ENCODE results near the gene CD99.

DNA sequence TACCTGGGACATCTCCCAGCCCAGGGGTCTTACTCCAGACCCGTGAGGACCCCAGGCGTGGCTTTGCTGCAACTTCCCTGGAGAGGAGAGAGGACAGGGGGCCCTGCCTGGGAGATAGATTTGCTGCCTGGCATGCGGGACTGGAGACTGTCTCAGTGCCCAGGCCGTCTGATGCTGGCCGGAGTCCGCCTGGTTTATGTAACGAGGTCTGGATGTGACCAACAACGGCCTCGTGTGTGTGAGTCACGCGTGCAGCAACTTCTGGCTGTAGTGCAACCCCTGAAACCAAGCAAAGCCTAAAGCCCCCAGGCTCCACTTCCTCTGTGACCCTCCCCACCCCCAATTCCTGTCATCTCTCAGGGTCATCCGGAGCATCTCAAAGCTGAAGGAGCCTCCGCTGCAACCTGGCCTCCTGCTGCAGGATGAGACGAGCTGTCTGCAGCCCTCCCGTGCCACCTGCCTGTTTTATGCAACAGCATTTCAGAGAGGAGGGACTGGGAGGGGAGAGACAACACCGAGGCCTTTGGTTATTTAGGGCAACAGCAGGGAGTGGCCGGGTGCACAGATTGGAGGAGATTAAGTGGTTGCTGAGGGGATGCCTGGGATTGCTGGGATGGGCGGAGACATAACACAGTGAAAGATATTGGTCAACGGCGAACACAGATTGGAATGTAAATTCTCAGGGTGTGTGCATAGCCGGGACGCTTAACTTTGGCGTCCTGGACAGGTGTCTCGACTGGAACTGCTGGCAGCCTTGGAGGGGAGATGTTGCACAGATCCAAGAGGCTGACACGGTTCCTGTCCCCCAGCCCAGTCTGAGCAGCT is 76.7 kb downstream of the CD99 start:
- no peak for TF ChIP-seq EZH2 (optimal IDR thresholded peaks at IDR 0.05; ENCODE audit: low read depth, low read length)
- TF ChIP-seq, protein P1, sequence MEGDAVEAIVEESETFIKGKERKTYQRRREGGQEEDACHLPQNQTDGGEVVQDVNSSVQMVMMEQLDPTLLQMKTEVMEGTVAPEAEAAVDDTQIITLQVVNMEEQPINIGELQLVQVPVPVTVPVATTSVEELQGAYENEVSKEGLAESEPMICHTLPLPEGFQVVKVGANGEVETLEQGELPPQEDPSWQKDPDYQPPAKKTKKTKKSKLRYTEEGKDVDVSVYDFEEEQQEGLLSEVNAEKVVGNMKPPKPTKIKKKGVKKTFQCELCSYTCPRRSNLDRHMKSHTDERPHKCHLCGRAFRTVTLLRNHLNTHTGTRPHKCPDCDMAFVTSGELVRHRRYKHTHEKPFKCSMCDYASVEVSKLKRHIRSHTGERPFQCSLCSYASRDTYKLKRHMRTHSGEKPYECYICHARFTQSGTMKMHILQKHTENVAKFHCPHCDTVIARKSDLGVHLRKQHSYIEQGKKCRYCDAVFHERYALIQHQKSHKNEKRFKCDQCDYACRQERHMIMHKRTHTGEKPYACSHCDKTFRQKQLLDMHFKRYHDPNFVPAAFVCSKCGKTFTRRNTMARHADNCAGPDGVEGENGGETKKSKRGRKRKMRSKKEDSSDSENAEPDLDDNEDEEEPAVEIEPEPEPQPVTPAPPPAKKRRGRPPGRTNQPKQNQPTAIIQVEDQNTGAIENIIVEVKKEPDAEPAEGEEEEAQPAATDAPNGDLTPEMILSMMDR (IDR thresholded peaks at IDR 0.05; ENCODE audit: low read length): no peak
- TF ChIP-seq EZH2phosphoT487 (IDR thresholded peaks at IDR 0.05; ENCODE audit: low read length): no peak

Measured in MM.1S (cell line).